ENCODE results near the gene SUGCT.

- TF ChIP-seq MAX (CRISPR knock-in tag; IDR thresholded peaks at IDR 0.05) = no peak
- TF ChIP-seq ZBTB21 (CRISPR knock-in tag; IDR thresholded peaks at IDR 0.05; ENCODE audit: borderline replicate concordance) = no peak
- no peak for TF ChIP-seq USF2 (CRISPR knock-in tag; IDR thresholded peaks at IDR 0.05)
These were observed 337.1 kb downstream of the SUGCT start for GRCh38 chr7:40471891-40472290.
